ENCODE measurements around the gene C1orf21. TPM values are rescaled to one million over a fixed set of nuclear protein-coding genes. Genes with fewer than 3 reads are reported as not detected.

The C1orf21 gene
- total RNA-seq, 6 experiments from 2014 or later = 4.3 to 29.2 (median 13.1) TPM

- 42% methylated on average over 4 of the region's 4 CpGs for WGBS (ENCODE audit: insufficient coverage, low coverage, low lambda C conversion rate, missing lambda C conversion rate)
- peak in 1 of 4 donors; percentile 43 for ATAC-seq
- no peaks in the 10 kb centered on the region for H3K9me3 ChIP-seq
- H3K27ac ChIP-seq = no peak overlapping the region
- H3K36me3 ChIP-seq = no peaks in the 10 kb centered on the region
- H3K4me3 ChIP-seq = no peak overlapping the region
- intact Hi-C loops (cut with DNase I) = no loop called here
- H3K4me1 ChIP-seq = no peaks in the 10 kb centered on the region
- DNase-seq = no peak
- no peak for TF ChIP-seq CTCF (IDR thresholded peaks at IDR 0.05)
- no peak for TF ChIP-seq POLR2A (IDR thresholded peaks at IDR 0.05)
- H3K27me3 ChIP-seq = no peaks in the 10 kb centered on the region
These were observed 32.0 kb downstream of the C1orf21 start for GRCh38 chr1:184418652-184419349.

GRCh38 chr1:184419350-184420161, 32.7 kb downstream of the C1orf21 start:
- no peaks in the 10 kb centered on the region for H3K36me3 ChIP-seq
- H3K9me3 ChIP-seq = no peaks in the 10 kb centered on the region
- no peak for DNase-seq
- no peak overlapping the region for H3K4me3 ChIP-seq
- H3K4me1 ChIP-seq = no peaks in the 10 kb centered on the region
- TF ChIP-seq CTCF (IDR thresholded peaks at IDR 0.05) (no peak), POLR2A (IDR thresholded peaks at IDR 0.05) (no peak)
- H3K27me3 ChIP-seq = no peaks in the 10 kb centered on the region
- no peak for ATAC-seq
- H3K27ac ChIP-seq = no peak overlapping the region
- WGBS (ENCODE audit: insufficient coverage, low coverage, low lambda C conversion rate, missing lambda C conversion rate) = 72% methylated on average over 4 of the region's 5 CpGs
- intact Hi-C loops (cut with DNase I) = no loop called here

GRCh38 chr1:184422490-184423233, 35.8 kb downstream of the C1orf21 start:
- ATAC-seq (peak; percentile 32 to 61 (median 48)), DNase-seq (no peak)
- Histone ChIP-seq H3K4me3 (no peak overlapping the region), H3K9me3 (no peaks in the 10 kb centered on the region), H3K4me1 (no peaks in the 10 kb centered on the region), H3K27me3 (no peaks in the 10 kb centered on the region), H3K36me3 (no peaks in the 10 kb centered on the region), H3K27ac (no peak overlapping the region)
- WGBS (ENCODE audit: insufficient coverage, low coverage, low lambda C conversion rate, missing lambda C conversion rate) = 72% methylated on average over 9 of the region's 9 CpGs
- TF ChIP-seq POLR2A (IDR thresholded peaks at IDR 0.05) (no peak), CTCF (IDR thresholded peaks at IDR 0.05) (no peak)
- intact Hi-C loops (cut with DNase I) = no loop called here

GRCh38 chr1:184423649-184424048, 36.8 kb downstream of the C1orf21 start:
- TF ChIP-seq CTCF (IDR thresholded peaks at IDR 0.05) (no peak), POLR2A (IDR thresholded peaks at IDR 0.05) (no peak)
- Histone ChIP-seq H3K4me3 (no peak overlapping the region), H3K4me1 (no peaks in the 10 kb centered on the region), H3K27me3 (no peaks in the 10 kb centered on the region), H3K27ac (no peak overlapping the region), H3K36me3 (no peaks in the 10 kb centered on the region), H3K9me3 (no peaks in the 10 kb centered on the region)
- ATAC-seq = no peak
- DNase-seq = no peak
- intact Hi-C loops (cut with DNase I) = no loop called here
- WGBS (ENCODE audit: insufficient coverage, low coverage, low lambda C conversion rate, missing lambda C conversion rate) = 85% methylated on average over 2 of the region's 2 CpGs
